Neural cell (in vitro differentiated cells): ENCODE data around the gene METRN. TPM values are rescaled to one million over a fixed set of nuclear protein-coding genes. Genes with fewer than 3 reads are reported as not detected.

Experiments used
- H2AFZ ChIP-seq: fragments of 200-600, 300-800 bp; sonication (generic), shearing (Covaris generic); 2 replicates; pipeline ENCODE4 v1.6.0; 2014; ENCODE audit warnings: low read depth, mild to moderate bottlenecking, antibody characterized with exemption, low read length, moderate library complexity
- H3F3A ChIP-seq: fragments of 200-600 bp; shearing (Covaris generic); 2 replicates; pipeline ENCODE4 v1.6.1; 2016; ENCODE audit warnings: mild to moderate bottlenecking, moderate library complexity, mixed read lengths, antibody characterized with exemption, low read length; ENCODE audit not compliant: insufficient read depth, poor library complexity, severe bottlenecking
- H3K27ac ChIP-seq: fragments of 200-600, 300-800 bp; sonication (generic), shearing (Covaris generic); 2 replicates; pipeline ENCODE4 v1.5.1; 2014; ENCODE audit warnings: mild to moderate bottlenecking, low read length, moderate library complexity
- H3K27me3 ChIP-seq: fragments of 300-800, 200-600 bp; sonication (generic), shearing (Covaris generic); 2 replicates; pipeline ENCODE4 v1.6.0; 2014; ENCODE audit warnings: mild to moderate bottlenecking, low read depth, low read length, moderate library complexity; ENCODE audit not compliant: insufficient read depth
- H3K36me3 ChIP-seq: fragments of 300-800, 200-600 bp; sonication (generic), shearing (Covaris generic); 2 replicates; pipeline ENCODE4 v1.5.1; 2014; ENCODE audit warnings: mild to moderate bottlenecking, antibody characterized with exemption, low read length, moderate library complexity; ENCODE audit not compliant: insufficient read depth
- H3K4me2 ChIP-seq: fragments of 300-800, 200-600 bp; sonication (generic), shearing (Covaris generic); 2 replicates; pipeline ENCODE4 v1.6.0; 2014; ENCODE audit warnings: mild to moderate bottlenecking, low read length
- H3K4me3 ChIP-seq: fragments of 300-800, 200-600 bp; sonication (generic), shearing (Covaris generic); 2 replicates; pipeline ENCODE4 v1.5.1; 2014; ENCODE audit warnings: mild to moderate bottlenecking, low read length, moderate library complexity
- H3K79me2 ChIP-seq: fragments of 200-600 bp; shearing (Covaris generic); replicated peaks from 2 replicates; pipeline ENCODE4 v1.6.0; 2014; ENCODE audit warnings: mild to moderate bottlenecking, low read length, moderate library complexity; ENCODE audit not compliant: insufficient read depth
- H3K9ac ChIP-seq: fragments of 300-800, 200-600 bp; sonication (generic), shearing (Covaris generic); 2 replicates; pipeline ENCODE4 v1.6.1; 2016; ENCODE audit warnings: mild to moderate bottlenecking, low read length, mixed read lengths
- H3K9me2 ChIP-seq: fragments of 200-600 bp; shearing (Covaris generic); 2 replicates; pipeline ENCODE4 v1.6.1; 2016; ENCODE audit warnings: mild to moderate bottlenecking, low read length, mixed read lengths; ENCODE audit not compliant: insufficient read depth
- H3K9me3 ChIP-seq: fragments of 200-600, 300-800 bp; sonication (generic), shearing (Covaris generic); 2 replicates; pipeline ENCODE4 v1.6.1; 2016; ENCODE audit warnings: mild to moderate bottlenecking, mixed run types, low read length, moderate library complexity, mixed read lengths
- H4K20me1 ChIP-seq: fragments of 200-600 bp; shearing (Covaris generic); 2 replicates; pipeline ENCODE4 v1.6.1; 2016; ENCODE audit warnings: mild to moderate bottlenecking, mixed run types; ENCODE audit not compliant: insufficient read depth
- CTCF ChIP-seq: fragments of 450-650 bp; IDR thresholded peaks from 2 replicates; pipeline ENCODE4 v1.5.1; 2014; ENCODE audit warnings: antibody characterized with exemption, mild to moderate bottlenecking, moderate library complexity; ENCODE audit not compliant: poor library complexity, severe bottlenecking
- EP300 ChIP-seq: fragments of 450-650 bp; conservative IDR thresholded peaks from 2 replicates; pipeline ENCODE4 v1.6.1; 2014; ENCODE audit warnings: antibody characterized with exemption, mild to moderate bottlenecking, moderate library complexity; ENCODE audit not compliant: poor library complexity, severe bottlenecking
- EZH2 ChIP-seq: fragments of 200-600, 300-800 bp; shearing (Covaris generic), sonication (generic); IDR thresholded peaks from 2 replicates; pipeline ENCODE4 v1.6.1; 2014; ENCODE audit warnings: antibody characterized with exemption, low read length, borderline replicate concordance, mild to moderate bottlenecking; ENCODE audit not compliant: insufficient read depth, poor library complexity, severe bottlenecking
- MXI1 ChIP-seq: fragments of 450-650 bp; conservative IDR thresholded peaks from 2 replicates; pipeline ENCODE4 v1.6.1; 2014; ENCODE audit warnings: antibody characterized with exemption, mild to moderate bottlenecking; ENCODE audit not compliant: poor library complexity, severe bottlenecking
- POLR2AphosphoS5 ChIP-seq: IDR thresholded peaks from 2 replicates; pipeline ENCODE4 v1.6.1; 2012
- RAD21 ChIP-seq: fragments of 450-650 bp; conservative IDR thresholded peaks from 2 replicates; pipeline ENCODE4 v1.6.1; 2014; ENCODE audit warnings: antibody characterized with exemption, mild to moderate bottlenecking, moderate library complexity
- SMC3 ChIP-seq: fragments of 450-650 bp; conservative IDR thresholded peaks from 2 replicates; pipeline ENCODE4 v1.6.1; 2014; ENCODE audit warnings: antibody characterized with exemption, mild to moderate bottlenecking, moderate library complexity; ENCODE audit not compliant: poor library complexity
- TAF1 ChIP-seq: IDR thresholded peaks from 2 replicates; pipeline ENCODE4 v1.6.1; 2012; ENCODE audit warnings: low read depth
- polyA plus RNA-seq: library from polyadenylated mRNA; depleted of rRNA; stranded (reverse); fragments of >200 nt; gene quantifications from 2 replicates; pipeline ENCODE4 v1.2.3, GENCODE V29; 2014
- TF ChIP-seq, protein P1 (sequence below): IDR thresholded peaks from 2 replicates; pipeline ENCODE4 v1.6.1; 2012; ENCODE audit warnings: borderline replicate concordance

METRN gene
- polyA plus RNA-seq, 1 donor from 2014 or later, result 37.6 TPM

GRCh38 chr16:716768-717325 is 1.9 kb downstream of the METRN start:
- peak overlapping the region; percentile 60 for H3K4me3 ChIP-seq
- H2AFZ ChIP-seq, result no peak overlapping the region
- TF ChIP-seq TAF1 (no peak), POLR2AphosphoS5 (no peak), RAD21 (no peak), SMC3 (no peak), EP300 (no peak), EZH2 (no peak), MXI1 (no peak), CTCF (no peak)
- TF ChIP-seq, protein P1, sequence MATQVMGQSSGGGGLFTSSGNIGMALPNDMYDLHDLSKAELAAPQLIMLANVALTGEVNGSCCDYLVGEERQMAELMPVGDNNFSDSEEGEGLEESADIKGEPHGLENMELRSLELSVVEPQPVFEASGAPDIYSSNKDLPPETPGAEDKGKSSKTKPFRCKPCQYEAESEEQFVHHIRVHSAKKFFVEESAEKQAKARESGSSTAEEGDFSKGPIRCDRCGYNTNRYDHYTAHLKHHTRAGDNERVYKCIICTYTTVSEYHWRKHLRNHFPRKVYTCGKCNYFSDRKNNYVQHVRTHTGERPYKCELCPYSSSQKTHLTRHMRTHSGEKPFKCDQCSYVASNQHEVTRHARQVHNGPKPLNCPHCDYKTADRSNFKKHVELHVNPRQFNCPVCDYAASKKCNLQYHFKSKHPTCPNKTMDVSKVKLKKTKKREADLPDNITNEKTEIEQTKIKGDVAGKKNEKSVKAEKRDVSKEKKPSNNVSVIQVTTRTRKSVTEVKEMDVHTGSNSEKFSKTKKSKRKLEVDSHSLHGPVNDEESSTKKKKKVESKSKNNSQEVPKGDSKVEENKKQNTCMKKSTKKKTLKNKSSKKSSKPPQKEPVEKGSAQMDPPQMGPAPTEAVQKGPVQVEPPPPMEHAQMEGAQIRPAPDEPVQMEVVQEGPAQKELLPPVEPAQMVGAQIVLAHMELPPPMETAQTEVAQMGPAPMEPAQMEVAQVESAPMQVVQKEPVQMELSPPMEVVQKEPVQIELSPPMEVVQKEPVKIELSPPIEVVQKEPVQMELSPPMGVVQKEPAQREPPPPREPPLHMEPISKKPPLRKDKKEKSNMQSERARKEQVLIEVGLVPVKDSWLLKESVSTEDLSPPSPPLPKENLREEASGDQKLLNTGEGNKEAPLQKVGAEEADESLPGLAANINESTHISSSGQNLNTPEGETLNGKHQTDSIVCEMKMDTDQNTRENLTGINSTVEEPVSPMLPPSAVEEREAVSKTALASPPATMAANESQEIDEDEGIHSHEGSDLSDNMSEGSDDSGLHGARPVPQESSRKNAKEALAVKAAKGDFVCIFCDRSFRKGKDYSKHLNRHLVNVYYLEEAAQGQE, result no peak
- H3K79me2 ChIP-seq, result peaks cover 13% of the 10 kb centered on the region
- no peaks in the 10 kb centered on the region for H4K20me1 ChIP-seq
- H3K9me2 ChIP-seq, result no peaks in the 10 kb centered on the region
- peak overlapping the region; percentile 53 for H3K27ac ChIP-seq
- H3K9ac ChIP-seq, result peak overlapping the region; percentile 51
- H3K4me2 ChIP-seq, result no peak overlapping the region
- H3F3A ChIP-seq, result no peaks in the 10 kb centered on the region
- no peaks in the 10 kb centered on the region for H3K36me3 ChIP-seq
- H3K27me3 ChIP-seq, result no peaks in the 10 kb centered on the region
- no peaks in the 10 kb centered on the region for H3K9me3 ChIP-seq

GRCh38 chr16:717450-718245 is 2.7 kb downstream of the METRN start:
- Histone ChIP-seq H3K4me3 (no peak overlapping the region), H3F3A (no peaks in the 10 kb centered on the region), H2AFZ (no peak overlapping the region), H3K36me3 (no peaks in the 10 kb centered on the region), H3K27ac (no peak overlapping the region), H3K79me2 (peaks cover 10% of the 10 kb centered on the region), H3K9me3 (no peaks in the 10 kb centered on the region), H3K27me3 (no peaks in the 10 kb centered on the region), H3K9me2 (no peaks in the 10 kb centered on the region), H3K9ac (peak overlapping the region; percentile 90), H4K20me1 (no peaks in the 10 kb centered on the region), H3K4me2 (no peak overlapping the region)
- TF ChIP-seq, protein P1, result no peak
- TF ChIP-seq TAF1 (no peak), EZH2 (no peak), EP300 (no peak), POLR2AphosphoS5 (no peak), SMC3 (no peak), RAD21 (no peak), CTCF (no peak), MXI1 (no peak)
